ENCODE measurements around the gene ABLIM1. TPM values are rescaled to one million over a fixed set of nuclear protein-coding genes. Genes with fewer than 3 reads are reported as not detected.

Gene ABLIM1
- total and polyA plus RNA-seq, 2 experiments from 2014 or later = 21.9 to 45.1 TPM

DNA sequence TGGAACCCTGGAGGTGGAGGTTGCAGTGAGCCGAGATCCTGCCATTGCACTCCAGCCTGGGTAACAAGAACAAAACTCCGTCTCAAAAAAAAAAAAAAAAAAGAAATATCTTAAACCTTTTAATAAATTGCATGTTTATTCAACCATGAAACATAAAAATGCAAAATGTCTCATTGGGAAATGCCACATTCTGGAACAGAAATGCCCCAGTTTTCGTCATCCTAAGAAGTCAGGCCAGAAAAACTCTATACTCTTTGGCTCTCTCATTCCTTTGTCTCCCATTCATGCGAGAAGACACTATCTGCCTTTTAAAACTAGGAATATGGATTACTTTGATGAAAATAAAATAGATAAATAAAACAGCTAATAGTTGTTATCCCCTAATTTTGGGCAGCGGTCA is 21.5 kb upstream of the ABLIM1 start:
- Histone ChIP-seq H3K79me2 (replicated peaks; ENCODE audit: insufficient read depth) (no peaks in the 10 kb centered on the region), H3K4me1 (ENCODE audit: insufficient read depth) (no peaks in the 10 kb centered on the region), H3K9me2 (ENCODE audit: insufficient read depth) (0 out of 2 replicates have a peak, but pooled peaks cover 3% of the 10 kb centered on the region), H3K4me3 (no peak overlapping the region), H3K4me2 (no peak overlapping the region), H3K27me3 (ENCODE audit: insufficient read depth) (no peaks in the 10 kb centered on the region), H2AFZ (no peak overlapping the region), H4K20me1 (replicated peaks; ENCODE audit: insufficient read depth) (no peaks in the 10 kb centered on the region), H3K36me3 (ENCODE audit: insufficient read depth) (no peaks in the 10 kb centered on the region), H3F3A (replicated peaks; ENCODE audit: low read depth) (no peaks in the 10 kb centered on the region), H3K27ac (ENCODE audit: low read depth) (no peak overlapping the region)
- no peak overlapping the region for H3K4me3 Mint-ChIP-seq
- no peaks in the 10 kb centered on the region for H3K36me3 Mint-ChIP-seq (ENCODE audit: low read depth)
- ATAC-seq (no peak), DNase-seq (ENCODE audit: low spot score) (no peak)
- no peaks in the 10 kb centered on the region for H3K9me3 Mint-ChIP-seq
- no peaks in the 10 kb centered on the region for H3K27me3 Mint-ChIP-seq (ENCODE audit: insufficient read depth, low read depth, poor library complexity)
- TF ChIP-seq, protein P1, sequence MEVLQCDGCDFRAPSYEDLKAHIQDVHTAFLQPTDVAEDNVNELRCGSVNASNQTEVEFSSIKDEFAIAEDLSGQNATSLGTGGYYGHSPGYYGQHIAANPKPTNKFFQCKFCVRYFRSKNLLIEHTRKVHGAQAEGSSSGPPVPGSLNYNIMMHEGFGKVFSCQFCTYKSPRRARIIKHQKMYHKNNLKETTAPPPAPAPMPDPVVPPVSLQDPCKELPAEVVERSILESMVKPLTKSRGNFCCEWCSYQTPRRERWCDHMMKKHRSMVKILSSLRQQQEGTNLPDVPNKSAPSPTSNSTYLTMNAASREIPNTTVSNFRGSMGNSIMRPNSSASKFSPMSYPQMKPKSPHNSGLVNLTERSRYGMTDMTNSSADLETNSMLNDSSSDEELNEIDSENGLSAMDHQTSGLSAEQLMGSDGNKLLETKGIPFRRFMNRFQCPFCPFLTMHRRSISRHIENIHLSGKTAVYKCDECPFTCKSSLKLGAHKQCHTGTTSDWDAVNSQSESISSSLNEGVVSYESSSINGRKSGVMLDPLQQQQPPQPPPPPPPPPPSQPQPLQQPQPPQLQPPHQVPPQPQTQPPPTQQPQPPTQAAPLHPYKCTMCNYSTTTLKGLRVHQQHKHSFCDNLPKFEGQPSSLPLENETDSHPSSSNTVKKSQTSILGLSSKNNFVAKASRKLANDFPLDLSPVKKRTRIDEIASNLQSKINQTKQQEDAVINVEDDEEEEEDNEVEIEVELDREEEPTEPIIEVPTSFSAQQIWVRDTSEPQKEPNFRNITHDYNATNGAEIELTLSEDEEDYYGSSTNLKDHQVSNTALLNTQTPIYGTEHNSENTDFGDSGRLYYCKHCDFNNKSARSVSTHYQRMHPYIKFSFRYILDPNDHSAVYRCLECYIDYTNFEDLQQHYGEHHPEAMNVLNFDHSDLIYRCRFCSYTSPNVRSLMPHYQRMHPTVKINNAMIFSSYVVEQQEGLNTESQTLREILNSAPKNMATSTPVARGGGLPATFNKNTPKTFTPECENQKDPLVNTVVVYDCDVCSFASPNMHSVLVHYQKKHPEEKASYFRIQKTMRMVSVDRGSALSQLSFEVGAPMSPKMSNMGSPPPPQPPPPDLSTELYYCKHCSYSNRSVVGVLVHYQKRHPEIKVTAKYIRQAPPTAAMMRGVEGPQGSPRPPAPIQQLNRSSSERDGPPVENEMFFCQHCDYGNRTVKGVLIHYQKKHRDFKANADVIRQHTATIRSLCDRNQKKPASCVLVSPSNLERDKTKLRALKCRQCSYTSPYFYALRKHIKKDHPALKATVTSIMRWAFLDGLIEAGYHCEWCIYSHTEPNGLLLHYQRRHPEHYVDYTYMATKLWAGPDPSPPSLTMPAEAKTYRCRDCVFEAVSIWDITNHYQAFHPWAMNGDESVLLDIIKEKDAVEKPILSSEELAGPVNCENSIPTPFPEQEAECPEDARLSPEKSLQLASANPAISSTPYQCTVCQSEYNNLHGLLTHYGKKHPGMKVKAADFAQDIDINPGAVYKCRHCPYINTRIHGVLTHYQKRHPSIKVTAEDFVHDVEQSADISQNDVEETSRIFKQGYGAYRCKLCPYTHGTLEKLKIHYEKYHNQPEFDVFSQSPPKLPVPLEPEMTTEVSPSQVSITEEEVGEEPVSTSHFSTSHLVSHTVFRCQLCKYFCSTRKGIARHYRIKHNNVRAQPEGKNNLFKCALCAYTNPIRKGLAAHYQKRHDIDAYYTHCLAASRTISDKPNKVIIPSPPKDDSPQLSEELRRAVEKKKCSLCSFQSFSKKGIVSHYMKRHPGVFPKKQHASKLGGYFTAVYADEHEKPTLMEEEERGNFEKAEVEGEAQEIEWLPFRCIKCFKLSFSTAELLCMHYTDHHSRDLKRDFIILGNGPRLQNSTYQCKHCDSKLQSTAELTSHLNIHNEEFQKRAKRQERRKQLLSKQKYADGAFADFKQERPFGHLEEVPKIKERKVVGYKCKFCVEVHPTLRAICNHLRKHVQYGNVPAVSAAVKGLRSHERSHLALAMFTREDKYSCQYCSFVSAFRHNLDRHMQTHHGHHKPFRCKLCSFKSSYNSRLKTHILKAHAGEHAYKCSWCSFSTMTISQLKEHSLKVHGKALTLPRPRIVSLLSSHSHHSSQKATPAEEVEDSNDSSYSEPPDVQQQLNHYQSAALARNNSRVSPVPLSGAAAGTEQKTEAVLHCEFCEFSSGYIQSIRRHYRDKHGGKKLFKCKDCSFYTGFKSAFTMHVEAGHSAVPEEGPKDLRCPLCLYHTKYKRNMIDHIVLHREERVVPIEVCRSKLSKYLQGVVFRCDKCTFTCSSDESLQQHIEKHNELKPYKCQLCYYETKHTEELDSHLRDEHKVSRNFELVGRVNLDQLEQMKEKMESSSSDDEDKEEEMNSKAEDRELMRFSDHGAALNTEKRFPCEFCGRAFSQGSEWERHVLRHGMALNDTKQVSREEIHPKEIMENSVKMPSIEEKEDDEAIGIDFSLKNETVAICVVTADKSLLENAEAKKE (CRISPR knock-in tag; IDR thresholded peaks at IDR 0.05) = no peak
- TF ChIP-seq STAT1 (IDR thresholded peaks at IDR 0.05; ENCODE audit: unreplicated experiment) = no peak
- TF ChIP-seq CTCF (conservative IDR thresholded peaks at IDR 0.05; ENCODE audit: low read depth in 2 of 2) = no peak
- no peak for TF ChIP-seq REST (IDR thresholded peaks at IDR 0.05; ENCODE audit: unreplicated experiment)
- TF ChIP-seq ZNF331 (CRISPR knock-in tag; IDR thresholded peaks at IDR 0.05; ENCODE audit: low read depth) = no peak
- no peak for TF ChIP-seq JUNB (IDR thresholded peaks at IDR 0.05; ENCODE audit: unreplicated experiment)
- TF ChIP-seq EZH2 (IDR thresholded peaks at IDR 0.05; ENCODE audit: low read depth, unreplicated experiment) = no peak
- no peak for TF ChIP-seq CREB1 (CRISPR knock-in tag; IDR thresholded peaks at IDR 0.05; ENCODE audit: low read depth)
- peaks cover 9% of the 10 kb centered on the region for H3K4me1 Mint-ChIP-seq
- no peak overlapping the region for H3K27ac Mint-ChIP-seq
